Testis (tissue), 3 donors: ENCODE data around the gene MACROD2. TPM values are rescaled to one million over a fixed set of nuclear protein-coding genes. Genes with fewer than 3 reads are reported as not detected.

ENCODE experiments used
- DNase-seq: peaks from one replicate; pipeline ENCODE4 v3.0.0-alpha.2; 2019
- H3K27ac ChIP-seq, 2 donors: fragments of 200-600 bp; sonication (generic); one replicate each; pipeline ENCODE4 v1.5.1; 2019
- H3K27me3 ChIP-seq: fragments of 200-600 bp; sonication (generic); one replicate; pipeline ENCODE4 v1.5.1; 2019
- H3K36me3 ChIP-seq: fragments of 200-600 bp; sonication (generic); one replicate; pipeline ENCODE4 v1.5.1; 2017; ENCODE audit warnings: low read depth; ENCODE audit errors: missing control alignments
- H3K4me1 ChIP-seq: fragments of 200-600 bp; sonication (generic); one replicate; pipeline ENCODE4 v1.5.1; 2019
- H3K4me3 ChIP-seq, 2 donors: fragments of 200-600 bp; sonication (generic); one replicate each; pipeline ENCODE4 v1.5.1; 2017 to 2019
- H3K9me3 ChIP-seq: fragments of 200-600 bp; sonication (generic); one replicate; pipeline ENCODE4 v1.5.1; 2017
- POLR2A ChIP-seq: fragments of 450-650 bp; IDR thresholded peaks from one replicate; pipeline ENCODE4 v1.6.1; 2017; ENCODE audit warnings: antibody characterized with exemption, mild to moderate bottlenecking, moderate library complexity
- WGBS, 2 donors: methylation state at CpG; one replicate each; pipeline ENCODE4 v1.1.5; 2018; 5-methylcytosine and 5-hydroxymethylcytosine counted together
- intact Hi-C: fragments of 100-400 bp; cut with DNase I; formaldehyde crosslinking; loops from one replicate; pipeline ENCODE4 v1.15.1; 2023; ENCODE audit warnings: low total_unique reads
- polyA plus RNA-seq: library from polyadenylated mRNA; stranded (reverse); fragments of 350-450 nt; fragmentation: Illumina TruSeq; extraction: RNeasy Lipid Tissue Mini Kit (QIAGEN cat#74804); gene quantifications from one replicate; pipeline ENCODE4 v1.2.3, GENCODE V29; 2014; ENCODE audit warnings: low read depth, low replicate concordance; ENCODE audit not compliant: insufficient read depth
- total RNA-seq, 2 donors: library from RNA; depleted of rRNA; stranded (reverse); fragments of >200 nt; gene quantifications; one replicate each; pipeline ENCODE4 v1.2.3, GENCODE V29; 2016
- TF ChIP-seq, protein P1 (sequence below), 3 experiments: fragments of 450-650 bp in 2 of 3; fragments of 200-600 bp in 1 of 3; sonication (generic) in 1 of 3; IDR thresholded peaks; one replicate each; pipeline ENCODE4 v1.5.1; 2016 to 2019; ENCODE audit warnings: antibody characterized with exemption in 3 of 3, mild to moderate bottlenecking in 2 of 3, moderate library complexity in 1 of 3

MACROD2 gene
- total and polyA plus RNA-seq, 3 donors from 2014 or later: 12.6 to 20.6 (median 16.8) TPM

DNA sequence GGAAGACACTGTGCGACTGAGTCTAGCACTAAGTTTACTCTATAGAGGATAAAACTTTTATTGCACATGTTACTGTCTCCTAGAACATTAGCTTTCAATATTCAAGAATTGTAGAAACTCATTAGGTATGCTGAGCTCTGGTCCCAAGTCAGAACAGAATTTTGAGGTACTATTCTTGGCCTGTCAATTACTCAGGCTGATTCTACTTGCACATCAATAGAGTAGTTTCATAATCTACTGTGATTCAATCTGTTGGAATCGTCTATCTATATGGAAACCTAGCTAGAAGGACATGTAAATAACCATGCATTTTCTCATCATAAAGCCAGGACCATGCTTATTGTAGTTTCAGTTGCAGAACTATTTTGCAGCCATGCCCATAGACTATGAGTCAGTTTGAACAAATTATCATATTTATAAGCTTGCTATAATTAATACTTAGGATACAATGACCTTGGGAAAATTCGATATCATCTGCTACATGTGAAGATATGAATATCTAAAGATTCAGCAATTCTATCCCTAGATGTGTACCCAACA lies 300.5 kb downstream of the MACROD2 start:
- TF ChIP-seq, protein P1, sequence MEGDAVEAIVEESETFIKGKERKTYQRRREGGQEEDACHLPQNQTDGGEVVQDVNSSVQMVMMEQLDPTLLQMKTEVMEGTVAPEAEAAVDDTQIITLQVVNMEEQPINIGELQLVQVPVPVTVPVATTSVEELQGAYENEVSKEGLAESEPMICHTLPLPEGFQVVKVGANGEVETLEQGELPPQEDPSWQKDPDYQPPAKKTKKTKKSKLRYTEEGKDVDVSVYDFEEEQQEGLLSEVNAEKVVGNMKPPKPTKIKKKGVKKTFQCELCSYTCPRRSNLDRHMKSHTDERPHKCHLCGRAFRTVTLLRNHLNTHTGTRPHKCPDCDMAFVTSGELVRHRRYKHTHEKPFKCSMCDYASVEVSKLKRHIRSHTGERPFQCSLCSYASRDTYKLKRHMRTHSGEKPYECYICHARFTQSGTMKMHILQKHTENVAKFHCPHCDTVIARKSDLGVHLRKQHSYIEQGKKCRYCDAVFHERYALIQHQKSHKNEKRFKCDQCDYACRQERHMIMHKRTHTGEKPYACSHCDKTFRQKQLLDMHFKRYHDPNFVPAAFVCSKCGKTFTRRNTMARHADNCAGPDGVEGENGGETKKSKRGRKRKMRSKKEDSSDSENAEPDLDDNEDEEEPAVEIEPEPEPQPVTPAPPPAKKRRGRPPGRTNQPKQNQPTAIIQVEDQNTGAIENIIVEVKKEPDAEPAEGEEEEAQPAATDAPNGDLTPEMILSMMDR (IDR thresholded peaks at IDR 0.05): no peak
- TF ChIP-seq POLR2A: no peak
- 33 to 40% methylated on average over 3 of the region's 3 CpGs for WGBS, 2 donors
- H3K4me1 ChIP-seq: no peaks in the 10 kb centered on the region
- no peak overlapping the region for H3K4me3 ChIP-seq
- no peak overlapping the region for H3K27ac ChIP-seq
- intact Hi-C loops: no loop called here
- DNase-seq: no peak
- H3K36me3 ChIP-seq: no peaks in the 10 kb centered on the region
- no peaks in the 10 kb centered on the region for H3K27me3 ChIP-seq
- no peaks in the 10 kb centered on the region for H3K9me3 ChIP-seq

DNA sequence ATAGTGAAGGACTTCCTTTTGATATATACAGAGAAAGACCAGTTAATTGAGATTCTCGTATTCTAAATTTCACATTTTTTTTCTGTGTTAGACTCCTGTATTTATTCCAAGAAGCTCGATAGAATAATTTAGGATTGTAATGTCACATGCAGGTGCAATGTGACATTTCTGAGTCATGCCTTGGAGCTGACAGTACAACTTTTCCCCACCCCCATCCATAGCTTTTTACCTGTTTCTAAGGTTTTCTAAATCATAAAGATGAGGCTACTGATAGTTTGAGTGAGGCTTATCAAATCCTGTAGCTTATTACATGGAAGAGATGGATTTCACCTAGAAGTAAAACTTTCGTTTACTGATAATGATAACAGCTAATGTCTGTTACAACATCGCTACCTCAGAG lies 304.5 kb downstream of the MACROD2 start:
- no peaks in the 10 kb centered on the region for H3K4me1 ChIP-seq
- H3K9me3 ChIP-seq: no peaks in the 10 kb centered on the region
- no peak overlapping the region for H3K27ac ChIP-seq
- no peak for TF ChIP-seq POLR2A
- TF ChIP-seq, protein P1 (IDR thresholded peaks at IDR 0.05): no peak
- no peaks in the 10 kb centered on the region for H3K36me3 ChIP-seq
- intact Hi-C loops: no loop called here
- H3K4me3 ChIP-seq: no peak overlapping the region
- no peak for DNase-seq
- WGBS, 2 donors: 90 to 91% methylated on average over 4 of the region's 4 CpGs
- no peaks in the 10 kb centered on the region for H3K27me3 ChIP-seq

DNA sequence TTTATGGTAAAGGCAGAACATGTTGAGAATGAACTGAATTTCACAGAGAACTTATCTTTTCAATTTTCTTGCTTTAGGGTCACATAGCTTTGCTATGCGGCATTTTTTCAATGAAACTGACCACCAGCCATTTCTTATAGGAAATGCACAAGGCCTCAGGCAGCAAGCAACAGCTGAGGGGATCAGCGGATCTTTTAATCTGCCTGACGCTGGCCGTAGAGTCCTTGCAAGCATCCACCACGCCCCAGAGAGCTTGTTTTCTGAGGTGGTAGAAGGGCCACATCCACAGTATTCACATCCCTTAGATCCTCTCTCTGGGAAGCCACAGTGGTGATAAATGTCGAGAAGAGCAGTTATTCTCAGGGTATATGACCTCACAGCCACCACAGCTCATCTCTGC lies 307.8 kb downstream of the MACROD2 start:
- H3K36me3 ChIP-seq: no peaks in the 10 kb centered on the region
- whole genome bisulfite sequencing, 2 donors: 81 to 85% methylated on average over 6 of the region's 6 CpGs
- intact Hi-C loops: no loop called here
- TF ChIP-seq POLR2A: no peak
- TF ChIP-seq, protein P1 (IDR thresholded peaks at IDR 0.05): no peak
- DNase-seq: no peak
- no peak overlapping the region for H3K4me3 ChIP-seq
- H3K27me3 ChIP-seq: no peaks in the 10 kb centered on the region
- H3K4me1 ChIP-seq: no peaks in the 10 kb centered on the region
- no peak overlapping the region for H3K27ac ChIP-seq
- H3K9me3 ChIP-seq: no peaks in the 10 kb centered on the region

DNA sequence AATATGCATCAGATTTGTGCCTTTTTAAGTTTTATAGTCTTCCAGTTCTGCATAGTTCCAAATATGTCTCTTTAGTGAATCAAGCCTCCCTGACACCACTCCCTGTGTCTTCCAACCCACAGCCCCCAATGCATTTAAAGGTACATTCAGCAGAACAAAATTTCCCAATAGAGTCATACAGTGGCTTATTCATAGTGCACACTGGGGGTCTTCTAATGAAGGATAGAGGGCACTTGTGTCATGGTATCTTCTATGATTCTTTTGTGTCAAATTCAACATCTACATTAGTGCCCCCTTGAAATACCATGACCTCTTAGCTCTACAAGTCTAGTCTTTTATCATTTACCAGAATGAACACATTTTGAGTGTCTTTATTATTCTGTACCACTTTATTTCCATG lies 308.3 kb downstream of the MACROD2 start:
- TF ChIP-seq, protein P1 (IDR thresholded peaks at IDR 0.05): no peak
- no peak for TF ChIP-seq POLR2A

DNA sequence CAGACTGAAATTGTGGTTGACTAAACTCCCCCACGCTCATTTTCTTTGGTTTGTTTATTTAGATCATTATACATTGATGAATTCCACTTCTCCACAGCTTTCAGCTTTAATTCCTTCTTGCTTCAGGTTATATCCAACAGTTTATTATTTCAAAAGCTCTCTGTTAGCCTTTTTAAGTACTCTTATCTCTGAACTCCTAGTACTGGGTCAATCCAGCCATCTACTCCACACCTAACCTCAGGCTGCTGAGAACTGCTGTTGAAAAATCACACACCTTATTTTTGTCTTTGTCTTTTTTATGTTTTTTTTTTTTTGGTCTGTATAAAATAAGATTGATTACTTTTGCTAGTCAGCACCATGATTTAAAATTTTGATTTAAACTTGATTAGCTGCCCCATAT lies 309.2 kb downstream of the MACROD2 start:
- Histone ChIP-seq H3K27ac (no peak overlapping the region), H3K4me1 (no peaks in the 10 kb centered on the region), H3K4me3 (no peak overlapping the region), H3K36me3 (no peaks in the 10 kb centered on the region), H3K9me3 (no peaks in the 10 kb centered on the region), H3K27me3 (no peaks in the 10 kb centered on the region)
- DNase-seq: no peak
- intact Hi-C loops: no loop called here
- TF ChIP-seq, protein P1 (IDR thresholded peaks at IDR 0.05): no peak
- no peak for TF ChIP-seq POLR2A
- WGBS, 2 donors: 81 to 92% methylated on average over 1 of the region's 1 CpG

More for the DNA sequence above, 308.3 kb downstream of the MACROD2 start:
- H3K4me1 ChIP-seq: no peaks in the 10 kb centered on the region
- intact Hi-C loops: no loop called here
- no peak for DNase-seq
- no peaks in the 10 kb centered on the region for H3K36me3 ChIP-seq
- H3K27ac ChIP-seq: no peak overlapping the region
- H3K9me3 ChIP-seq: no peaks in the 10 kb centered on the region
- H3K27me3 ChIP-seq: no peaks in the 10 kb centered on the region
- H3K4me3 ChIP-seq: no peak overlapping the region
